Neural progenitor cell (in vitro differentiated cells): ENCODE data around the gene MTSS2.

Source experiments
- CTCF ChIP-seq: fragments of 200-600 bp; sonication (generic); IDR thresholded peaks from 2 replicates; pipeline ENCODE4 v1.5.1; 2017; ENCODE audit warnings: antibody characterized with exemption, mild to moderate bottlenecking
- EZH2 ChIP-seq: fragments of 200-600 bp; sonication (generic); IDR thresholded peaks from 2 replicates; pipeline ENCODE4 v1.6.1; 2017; ENCODE audit warnings: antibody characterized with exemption, mild to moderate bottlenecking, moderate library complexity
- EZH2phosphoT487 ChIP-seq: fragments of 200-600 bp; sonication (generic); IDR thresholded peaks from 2 replicates; pipeline ENCODE4 v1.6.1; 2017; ENCODE audit warnings: antibody characterized with exemption

GRCh38 chr16:70675851-70676513, 9.9 kb downstream of the MTSS2 start:
- no peak for TF ChIP-seq CTCF
- TF ChIP-seq EZH2phosphoT487 = no peak
- no peak for TF ChIP-seq EZH2
